KBM-7 (cell line): Measurements from ENCODE around the gene SIGMAR1.

Experiments used
- DNase-seq: peaks from one replicate; pipeline ENCODE4 v3.0.0-alpha.2; 2015
- in situ Hi-C: fragments of 300-500 bp; cut with MboI; formaldehyde crosslinking; loops from 2 replicates; pipeline ENCODE4 v1.14.3; 2020; ENCODE audit warnings: low sequenced_read_pairs, low pct_unique_long_range_greater_than_20kb, mixed read lengths

Gene SIGMAR1

GRCh38 chr9:34589636-34590380 lies 47.8 kb downstream of the SIGMAR1 start, which contains the start of gene CNTFR:
CNTFR (minus strand) TSS chr9:34589724; CDS start chr9:34568981, 20,743 bp downstream.
- in situ Hi-C loops = loop anchor here (5.0 to 25.0 kb wide), 2 partner anchors 48 to 178 kb away; no protein-coding TSS in a partner anchor
- no peak for DNase-seq

DNA sequence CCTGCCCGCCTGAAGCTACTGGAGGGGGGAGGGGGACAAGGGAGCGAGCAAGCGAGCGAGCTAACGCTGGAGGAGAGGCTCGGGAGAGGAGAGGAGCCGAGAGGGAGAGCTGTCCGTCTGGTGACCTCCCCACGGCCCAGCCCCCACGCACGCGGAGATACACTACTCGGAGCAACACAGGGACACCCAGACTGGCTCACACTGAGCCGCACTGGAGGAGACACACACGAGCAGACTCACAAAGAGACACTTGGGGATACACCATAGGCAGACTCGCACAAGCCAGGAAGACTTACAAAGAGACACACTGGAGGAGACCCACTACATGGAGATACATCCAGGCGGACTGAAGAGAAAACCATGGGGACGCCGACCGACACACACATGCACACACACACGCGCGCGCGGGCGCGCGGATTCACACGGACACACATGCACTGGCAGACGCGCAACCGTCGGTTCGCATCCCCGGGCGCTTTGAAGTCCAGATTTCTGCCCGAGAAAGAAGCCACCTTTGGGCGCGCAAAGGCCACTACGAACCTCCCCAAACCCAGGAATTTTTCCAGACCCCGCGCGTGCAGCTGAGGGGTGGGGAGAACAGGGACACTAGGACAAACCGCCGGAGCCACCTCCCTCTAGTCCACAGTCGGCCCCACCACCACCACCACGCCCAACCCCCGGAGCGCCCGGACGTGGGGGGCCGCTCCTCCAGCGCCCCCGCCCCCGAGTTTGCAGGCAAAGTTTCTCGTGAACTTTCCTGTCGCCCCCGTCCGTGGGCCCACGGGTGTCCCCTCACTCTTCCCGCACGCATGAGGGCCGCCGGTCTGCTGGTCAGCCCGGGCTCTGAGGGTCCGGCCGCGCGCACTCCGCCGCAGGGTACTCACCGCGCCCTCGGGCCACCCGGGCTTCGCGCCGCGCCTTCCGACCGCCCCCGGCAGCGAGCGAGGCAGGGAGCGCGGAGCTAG lies 48.6 kb downstream of the SIGMAR1 start:
- no peak for DNase-seq
- in situ Hi-C loops = loop anchor here (25.0 kb wide), 1 partner anchor 177 kb away; no protein-coding TSS in a partner anchor

GRCh38 chr9:34587271-34587670 lies 50.3 kb downstream of the SIGMAR1 start:
- no peak for DNase-seq
- in situ Hi-C loops = loop anchor here (25.0 kb wide), 1 partner anchor 175 kb away; no protein-coding TSS in a partner anchor

- in situ Hi-C loops = loop anchor here (25.0 kb wide), 1 partner anchor 174 kb away; no protein-coding TSS in a partner anchor
- DNase-seq = no peak
Observed at GRCh38 chr9:34585946-34586669, 51.5 kb downstream of the SIGMAR1 start.

DNA sequence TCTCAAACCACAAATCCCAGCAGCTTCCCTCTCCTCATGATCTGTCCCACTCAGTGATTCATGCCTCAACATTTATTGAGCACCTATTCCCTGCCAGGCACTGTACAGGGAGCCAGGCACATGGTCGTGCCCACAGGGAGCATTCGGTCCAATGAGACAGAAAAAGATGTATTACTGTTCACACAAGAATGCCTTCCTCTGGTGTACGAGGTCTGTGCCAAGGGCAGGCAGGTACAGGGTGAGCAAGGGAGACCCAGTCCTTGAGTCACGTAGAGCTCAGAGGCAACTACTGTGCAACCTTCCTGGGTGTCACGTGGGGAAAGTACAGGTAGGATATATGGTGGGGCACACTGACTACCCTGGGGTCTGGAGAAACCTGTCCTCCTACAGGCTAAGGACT lies 52.6 kb downstream of the SIGMAR1 start:
- no peak for DNase-seq
- in situ Hi-C loops = loop anchor here (25.0 kb wide), 1 partner anchor 173 kb away; no protein-coding TSS in a partner anchor
